Adrenal gland (tissue), 5 donors: ENCODE data around the gene BGLAP.

Source experiments
- POLR2A ChIP-seq, 2 donors: fragments of 450-650 bp; IDR thresholded peaks; one replicate each; pipeline ENCODE4 v1.6.1; 2017; ENCODE audit warnings: antibody characterized with exemption in 2 of 2, mild to moderate bottlenecking in 2 of 2, moderate library complexity in 1 of 2
- TF ChIP-seq, protein P1 (sequence below), 6 experiments: fragments of 450-650 bp in 4 of 6; fragments of 200-600 bp in 2 of 6; sonication (generic) in 1 of 6; IDR thresholded peaks; 1 replicate in 5 of 6; 2 replicates in 1 of 6; pipeline versions ENCODE4 v1.5.1 to v1.8.0; 2016 to 2021; ENCODE audit warnings: antibody characterized with exemption in 6 of 6, mild to moderate bottlenecking in 2 of 6, moderate library complexity in 1 of 6
- donor health status: DM: no; HTN: no; CAD: no.

GRCh38 chr1:156259805-156260204 is 17.8 kb downstream of the BGLAP start:
- TF ChIP-seq, protein P1, sequence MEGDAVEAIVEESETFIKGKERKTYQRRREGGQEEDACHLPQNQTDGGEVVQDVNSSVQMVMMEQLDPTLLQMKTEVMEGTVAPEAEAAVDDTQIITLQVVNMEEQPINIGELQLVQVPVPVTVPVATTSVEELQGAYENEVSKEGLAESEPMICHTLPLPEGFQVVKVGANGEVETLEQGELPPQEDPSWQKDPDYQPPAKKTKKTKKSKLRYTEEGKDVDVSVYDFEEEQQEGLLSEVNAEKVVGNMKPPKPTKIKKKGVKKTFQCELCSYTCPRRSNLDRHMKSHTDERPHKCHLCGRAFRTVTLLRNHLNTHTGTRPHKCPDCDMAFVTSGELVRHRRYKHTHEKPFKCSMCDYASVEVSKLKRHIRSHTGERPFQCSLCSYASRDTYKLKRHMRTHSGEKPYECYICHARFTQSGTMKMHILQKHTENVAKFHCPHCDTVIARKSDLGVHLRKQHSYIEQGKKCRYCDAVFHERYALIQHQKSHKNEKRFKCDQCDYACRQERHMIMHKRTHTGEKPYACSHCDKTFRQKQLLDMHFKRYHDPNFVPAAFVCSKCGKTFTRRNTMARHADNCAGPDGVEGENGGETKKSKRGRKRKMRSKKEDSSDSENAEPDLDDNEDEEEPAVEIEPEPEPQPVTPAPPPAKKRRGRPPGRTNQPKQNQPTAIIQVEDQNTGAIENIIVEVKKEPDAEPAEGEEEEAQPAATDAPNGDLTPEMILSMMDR (IDR thresholded peaks at IDR 0.05): peak in 1 of 6 experiments; percentile 13
- no peak for TF ChIP-seq POLR2A (IDR thresholded peaks at IDR 0.05)
